Measurements from ENCODE around the gene STARD13.

Gene STARD13

DNA sequence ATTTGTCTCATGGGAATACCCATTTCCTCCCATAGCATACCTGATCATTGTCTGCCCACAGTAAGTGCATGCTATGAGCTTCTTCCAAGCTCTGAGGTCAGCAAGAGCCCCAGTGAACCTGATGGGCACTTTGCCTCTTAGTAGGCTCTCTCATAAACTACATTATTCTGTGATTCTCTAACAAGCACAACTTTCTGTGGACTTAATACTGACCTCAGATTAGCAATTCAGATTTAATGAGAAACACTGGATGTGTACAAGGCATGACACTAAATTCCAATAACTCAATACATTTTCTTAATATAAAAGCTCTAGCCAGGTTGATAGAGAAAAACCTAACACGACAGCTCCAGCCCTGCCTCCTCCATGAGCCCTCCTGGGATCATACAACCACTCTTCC is 23.3 kb upstream of the STARD13 start:
- no peak for FAIRE-seq

DNA sequence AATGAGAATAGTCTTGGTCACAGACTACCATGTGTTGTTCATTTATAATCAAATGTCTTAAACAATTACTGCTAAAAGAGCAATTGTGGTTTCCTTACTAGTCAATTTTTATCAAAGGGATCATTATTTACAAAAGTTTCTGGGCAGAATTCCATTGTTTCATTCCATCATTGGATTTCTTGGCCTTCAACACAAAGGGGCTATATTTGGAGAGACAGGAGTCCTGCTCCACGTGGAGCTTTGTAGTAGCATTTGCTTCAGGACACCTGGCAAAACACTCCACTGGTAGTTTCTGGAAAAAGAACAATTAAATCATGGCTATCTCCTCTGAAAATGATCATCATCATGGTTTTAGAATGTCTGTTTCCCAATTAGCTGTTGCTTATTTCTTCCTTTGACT is 22.3 kb upstream of the STARD13 start:
- FAIRE-seq: no peak

DNA sequence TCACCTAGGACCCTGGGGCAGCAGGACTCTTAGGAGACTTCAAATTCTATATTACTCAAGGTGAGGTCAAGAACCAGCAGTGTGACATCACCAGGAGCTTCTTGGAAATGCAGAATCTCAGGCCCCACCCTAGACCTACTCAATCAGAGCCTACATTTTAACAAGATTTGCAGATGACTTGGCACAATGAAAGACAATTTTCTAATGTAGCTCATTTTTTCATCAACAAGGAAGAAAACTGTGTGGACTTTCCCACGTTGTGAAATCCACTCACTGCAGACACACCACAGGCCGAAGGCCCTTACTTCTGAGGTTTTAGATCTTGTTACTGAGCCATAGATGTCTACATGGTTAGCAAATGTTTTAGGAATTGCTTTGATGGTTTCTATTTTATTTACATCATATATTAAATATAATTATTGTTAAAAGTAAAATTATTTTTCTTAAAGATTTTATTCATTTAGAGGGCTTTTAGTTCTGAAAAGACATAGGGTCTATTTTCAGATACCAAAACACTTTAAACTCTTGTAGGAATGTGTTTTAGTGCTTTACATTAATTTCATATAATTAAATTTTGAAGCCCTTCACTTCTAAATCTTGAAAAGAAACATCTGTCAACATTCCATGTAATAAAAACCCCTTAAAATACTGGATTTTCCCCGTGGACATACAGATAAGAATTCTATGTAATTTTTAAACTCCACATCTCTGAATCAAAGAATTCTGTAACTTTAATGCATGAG is 18.5 kb upstream of the STARD13 start:
- no peak for FAIRE-seq

DNA sequence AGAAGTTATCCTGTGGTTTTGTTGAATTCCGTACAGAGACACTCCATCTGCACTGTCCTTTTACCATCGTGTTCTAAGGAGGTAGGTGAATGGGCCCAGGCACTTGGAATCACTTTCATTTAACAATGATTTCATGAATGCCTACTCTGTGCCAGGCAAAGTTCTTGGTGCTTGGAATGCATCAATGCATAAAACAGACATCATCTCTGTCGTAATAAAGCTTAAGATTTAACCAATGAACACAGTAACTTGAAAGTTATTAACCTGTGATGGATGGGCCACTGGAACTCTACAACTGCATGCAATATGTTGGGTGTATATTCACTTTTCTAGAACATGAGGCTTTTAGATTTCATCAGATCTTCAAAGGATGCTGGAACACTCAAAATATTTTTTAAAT is 14.1 kb upstream of the STARD13 start:
- no peak for FAIRE-seq

DNA sequence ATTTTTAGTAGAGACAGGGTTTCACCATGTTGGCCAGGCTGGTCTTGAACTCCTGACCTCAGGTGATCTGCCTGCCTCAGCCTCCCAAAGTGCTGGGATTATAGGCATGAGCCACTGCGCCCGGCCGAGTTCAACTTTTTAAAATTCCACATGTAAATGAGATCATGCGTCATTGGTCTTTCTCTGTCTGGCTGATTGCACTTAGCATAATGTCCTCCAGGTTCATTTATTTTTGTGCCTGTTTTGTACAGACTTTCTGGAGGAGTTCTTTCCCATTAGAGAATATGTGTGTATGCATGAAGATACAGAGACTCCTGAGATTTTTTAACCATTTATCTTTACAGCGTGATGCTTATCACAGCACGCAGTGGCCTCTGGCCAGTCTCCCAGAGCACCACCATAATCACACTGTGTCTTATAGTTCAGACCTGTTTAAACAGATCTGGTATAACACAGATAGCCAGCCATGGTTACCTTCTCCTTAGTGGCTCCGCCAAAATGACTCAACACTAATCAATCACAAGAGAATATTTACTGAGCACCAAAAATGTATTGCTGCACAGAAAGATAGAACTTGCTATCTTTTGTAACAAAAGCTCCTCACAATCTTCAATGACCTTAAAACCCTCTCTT is 11.4 kb upstream of the STARD13 start:
- FAIRE-seq: no peak

GRCh38 chr13:33292712-33293111 is 7.2 kb upstream of the STARD13 start:
- no peak for FAIRE-seq

GRCh38 chr13:33290421-33290965 is 4.9 kb upstream of the STARD13 start:
- FAIRE-seq: no peak

GRCh38 chr13:33289966-33290365 is 4.4 kb upstream of the STARD13 start:
- no peak for FAIRE-seq

DNA sequence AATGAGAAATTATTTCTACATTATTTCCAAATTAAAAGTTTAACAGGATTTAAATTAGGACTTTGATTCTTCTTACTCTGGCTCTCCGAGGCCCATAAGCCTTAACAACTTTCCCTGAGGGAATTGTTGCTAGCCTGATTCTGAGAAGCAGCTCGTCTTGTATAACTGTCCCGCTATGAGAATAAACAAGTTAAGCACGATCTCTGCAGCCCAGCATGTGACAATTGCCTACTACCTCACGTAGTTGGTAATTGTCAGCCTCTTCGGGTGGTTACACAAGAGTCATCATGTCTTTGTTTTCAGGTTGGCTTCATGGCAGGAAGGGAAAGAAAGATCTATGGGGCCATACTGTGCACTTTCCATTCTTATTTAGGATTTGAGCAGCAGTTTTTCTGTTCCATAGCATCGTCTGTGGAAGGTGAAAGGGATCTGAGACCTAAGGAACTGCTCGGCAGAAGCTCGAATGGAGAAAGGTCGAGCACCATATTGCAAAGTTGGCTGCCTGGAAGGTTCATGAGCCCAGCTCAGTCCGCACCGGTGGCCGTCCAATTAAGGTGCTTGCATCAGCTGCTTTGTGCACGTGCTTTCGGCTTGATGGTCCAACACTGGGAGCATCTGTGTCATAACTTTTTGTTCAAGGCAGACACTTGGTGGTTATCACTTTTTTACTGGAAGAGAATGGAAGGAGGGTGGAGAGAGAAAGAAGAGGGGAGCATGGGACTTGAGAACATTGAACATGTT is 1.8 kb upstream of the STARD13 start:
- no peak for FAIRE-seq

GRCh38 chr13:33286128-33286527 is 573 bp upstream of the STARD13 start:
- no peak for FAIRE-seq

- FAIRE-seq: no peak
Observed at GRCh38 chr13:33284916-33285315, 639 bp downstream of the STARD13 start.

DNA sequence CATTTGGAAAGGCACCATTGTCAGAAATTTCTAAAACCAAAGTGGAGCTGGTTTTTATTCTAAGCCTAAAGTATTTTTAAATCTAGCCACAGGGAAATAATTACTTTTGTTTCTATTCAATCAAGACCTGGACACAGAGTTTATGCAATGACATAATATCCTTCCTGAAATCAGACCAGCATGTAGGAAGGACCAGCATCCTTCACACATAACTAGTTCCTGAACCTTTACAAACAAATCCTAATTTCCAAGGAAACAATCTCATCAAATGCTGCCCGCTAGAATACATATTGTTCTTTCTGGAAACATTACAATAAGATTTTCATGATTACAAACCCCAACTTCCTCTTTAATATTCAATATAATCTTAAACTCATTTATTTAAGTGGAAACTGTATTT is 1.5 kb downstream of the STARD13 start:
- FAIRE-seq: no peak

- FAIRE-seq: no peak
Observed at GRCh38 chr13:33283195-33283911, 2.2 kb downstream of the STARD13 start.

- no peak for FAIRE-seq
Observed at GRCh38 chr13:33281951-33282595, 3.5 kb downstream of the STARD13 start.

GRCh38 chr13:33280923-33281322 is 4.6 kb downstream of the STARD13 start:
- FAIRE-seq: no peak

GRCh38 chr13:33280279-33280905 is 5.2 kb downstream of the STARD13 start:
- FAIRE-seq: no peak

GRCh38 chr13:33279414-33280278 is 5.9 kb downstream of the STARD13 start:
- no peak for FAIRE-seq

GRCh38 chr13:33278913-33279312 is 6.6 kb downstream of the STARD13 start:
- no peak for FAIRE-seq

- FAIRE-seq: no peak
Observed at GRCh38 chr13:33277946-33278345, 7.6 kb downstream of the STARD13 start.

DNA sequence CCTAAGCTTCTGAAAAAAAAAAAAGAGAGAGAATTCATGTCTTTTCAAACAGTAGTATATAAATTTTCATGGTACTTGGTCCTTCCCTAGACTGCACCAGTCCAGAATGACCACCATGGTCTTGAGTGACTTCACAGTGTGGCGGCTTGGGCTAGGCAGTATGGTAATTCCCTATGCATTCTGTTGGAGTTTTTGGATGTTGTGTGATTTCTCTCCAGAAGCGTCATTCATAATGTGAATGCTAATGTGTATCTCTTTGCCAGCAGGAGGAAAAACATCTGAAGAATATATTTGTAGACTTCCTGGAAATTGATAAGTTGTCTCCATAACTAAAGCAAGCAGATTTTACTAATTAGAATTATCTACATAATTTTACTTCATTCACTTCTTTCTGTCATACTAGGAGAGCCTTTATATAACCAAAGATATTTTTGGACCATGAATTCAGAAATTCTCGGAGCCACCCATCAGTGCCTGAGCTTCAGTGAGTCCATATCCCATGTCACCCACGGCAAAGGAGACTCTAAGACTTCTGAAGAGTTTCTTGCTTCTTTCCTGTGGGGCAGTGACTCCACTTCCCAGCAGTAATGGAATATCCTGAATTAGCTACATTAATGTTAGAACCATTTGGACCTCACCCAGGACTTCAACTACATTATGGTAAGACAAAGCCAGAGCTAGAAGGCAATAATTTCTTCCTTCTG is 8.4 kb downstream of the STARD13 start:
- FAIRE-seq: no peak
